ENCODE results near the gene RBCK1. TPM values are rescaled to one million over a fixed set of nuclear protein-coding genes. Genes with fewer than 3 reads are reported as not detected.

Gene RBCK1
- total and polyA plus RNA-seq, 9 of the 15 experiments (the other 6 are each of a cell fraction or from before 2014, with no cell fraction given) = 5.9 to 59.3 (median 26.5) TPM

DNA sequence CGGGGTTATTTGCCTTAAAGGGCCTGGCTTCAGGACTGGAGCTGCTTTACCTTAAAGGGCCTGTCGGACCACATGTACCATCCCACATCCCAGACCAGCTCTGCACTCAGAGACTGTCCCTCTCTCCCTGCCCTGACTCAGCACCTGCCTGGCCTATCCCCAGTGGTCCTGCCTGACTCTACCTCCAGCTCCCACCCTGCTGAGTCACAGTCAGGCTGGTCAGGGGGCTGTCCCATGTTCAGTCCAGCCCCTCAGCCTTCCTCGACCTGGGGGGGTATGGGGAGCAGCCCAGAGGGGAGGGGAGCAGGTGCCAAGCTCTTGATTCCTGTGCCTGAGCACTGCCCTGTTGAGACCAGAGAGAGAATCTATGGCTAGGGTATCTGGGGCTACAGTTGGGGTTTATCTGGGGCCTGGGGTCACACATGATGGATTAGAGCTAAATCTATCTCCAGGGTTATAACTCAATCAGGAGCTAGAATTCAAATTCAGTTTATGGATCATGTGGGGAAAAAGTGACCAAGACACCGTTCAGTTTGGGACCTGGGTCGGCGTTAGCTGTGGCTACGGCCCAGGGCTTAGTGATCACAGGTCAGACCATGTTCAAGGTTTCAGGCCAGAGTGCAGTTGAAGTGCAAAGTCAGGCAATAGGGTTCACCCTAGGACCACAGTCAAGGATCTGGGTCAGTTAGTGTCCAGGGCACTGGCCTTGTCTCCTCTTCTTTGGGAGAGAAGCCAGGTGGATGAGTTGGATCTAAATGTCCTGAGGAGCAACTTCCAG lies 36.9 kb upstream of the RBCK1 start (continued):
- TF ChIP-seq ZNF592 (IDR thresholded peaks at IDR 0.05) = peak; percentile 65; the same call in 1 of the 2 replicates
- TF ChIP-seq, protein P1, sequence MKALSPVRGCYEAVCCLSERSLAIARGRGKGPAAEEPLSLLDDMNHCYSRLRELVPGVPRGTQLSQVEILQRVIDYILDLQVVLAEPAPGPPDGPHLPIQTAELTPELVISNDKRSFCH (CRISPR knock-in tag; IDR thresholded peaks at IDR 0.05) = no peak
- TF ChIP-seq, protein P1 (tag; IDR thresholded peaks at IDR 0.05) = peak; percentile 92
- TF ChIP-seq, protein P2, sequence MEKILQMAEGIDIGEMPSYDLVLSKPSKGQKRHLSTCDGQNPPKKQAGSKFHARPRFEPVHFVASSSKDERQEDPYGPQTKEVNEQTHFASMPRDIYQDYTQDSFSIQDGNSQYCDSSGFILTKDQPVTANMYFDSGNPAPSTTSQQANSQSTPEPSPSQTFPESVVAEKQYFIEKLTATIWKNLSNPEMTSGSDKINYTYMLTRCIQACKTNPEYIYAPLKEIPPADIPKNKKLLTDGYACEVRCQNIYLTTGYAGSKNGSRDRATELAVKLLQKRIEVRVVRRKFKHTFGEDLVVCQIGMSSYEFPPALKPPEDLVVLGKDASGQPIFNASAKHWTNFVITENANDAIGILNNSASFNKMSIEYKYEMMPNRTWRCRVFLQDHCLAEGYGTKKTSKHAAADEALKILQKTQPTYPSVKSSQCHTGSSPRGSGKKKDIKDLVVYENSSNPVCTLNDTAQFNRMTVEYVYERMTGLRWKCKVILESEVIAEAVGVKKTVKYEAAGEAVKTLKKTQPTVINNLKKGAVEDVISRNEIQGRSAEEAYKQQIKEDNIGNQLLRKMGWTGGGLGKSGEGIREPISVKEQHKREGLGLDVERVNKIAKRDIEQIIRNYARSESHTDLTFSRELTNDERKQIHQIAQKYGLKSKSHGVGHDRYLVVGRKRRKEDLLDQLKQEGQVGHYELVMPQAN (IDR thresholded peaks at IDR 0.05; ENCODE audit: borderline replicate concordance) = no peak
- TF ChIP-seq, protein P3, sequence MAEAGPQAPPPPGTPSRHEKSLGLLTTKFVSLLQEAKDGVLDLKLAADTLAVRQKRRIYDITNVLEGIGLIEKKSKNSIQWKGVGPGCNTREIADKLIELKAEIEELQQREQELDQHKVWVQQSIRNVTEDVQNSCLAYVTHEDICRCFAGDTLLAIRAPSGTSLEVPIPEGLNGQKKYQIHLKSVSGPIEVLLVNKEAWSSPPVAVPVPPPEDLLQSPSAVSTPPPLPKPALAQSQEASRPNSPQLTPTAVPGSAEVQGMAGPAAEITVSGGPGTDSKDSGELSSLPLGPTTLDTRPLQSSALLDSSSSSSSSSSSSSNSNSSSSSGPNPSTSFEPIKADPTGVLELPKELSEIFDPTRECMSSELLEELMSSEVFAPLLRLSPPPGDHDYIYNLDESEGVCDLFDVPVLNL (CRISPR knock-in tag; IDR thresholded peaks at IDR 0.05; ENCODE audit: low read depth) = no peak
- peak; percentile 74 for TF ChIP-seq DMBX1 (CRISPR knock-in tag; IDR thresholded peaks at IDR 0.05; ENCODE audit: borderline replicate concordance)
- TF ChIP-seq RUNX1 (IDR thresholded peaks at IDR 0.05; ENCODE audit: low read depth) = no peak
- TF ChIP-seq IRF1 (CRISPR knock-in tag; IDR thresholded peaks at IDR 0.05; ENCODE audit: borderline replicate concordance) = no peak
- no peak for TF ChIP-seq POLR2B (IDR thresholded peaks at IDR 0.05; ENCODE audit: low read depth, partially characterized antibody)
- TF ChIP-seq ATF4 (CRISPR knock-in tag; IDR thresholded peaks at IDR 0.05) = no peak
- TF ChIP-seq ZNF253 (CRISPR knock-in tag; conservative IDR thresholded peaks at IDR 0.05) = no peak
- no peak for TF ChIP-seq IRF2 (CRISPR knock-in tag; IDR thresholded peaks at IDR 0.05)
- TF ChIP-seq SMARCC2 (IDR thresholded peaks at IDR 0.05; ENCODE audit: low read depth) = no peak
- TF ChIP-seq ZNF280A (IDR thresholded peaks at IDR 0.05; ENCODE audit: low read depth, partially characterized antibody) = no peak
- 0 out of 2 replicates have a peak, but pooled peaks have one; percentile 61 for TF ChIP-seq BACH1 (tag; IDR thresholded peaks at IDR 0.05)
